ENCODE measurements around the gene POLD3. TPM values are rescaled to one million over a fixed set of nuclear protein-coding genes. Genes with fewer than 3 reads are reported as not detected.
"Not testable (repeated sequence)": the region's sequence is repeated elsewhere in the genome, so short reads cannot be mapped to it uniquely, and the experiment has no call there.

Gene POLD3
- total RNA-seq, 2 experiments from 2014 or later, result 46.6 to 50.0 TPM

DNA sequence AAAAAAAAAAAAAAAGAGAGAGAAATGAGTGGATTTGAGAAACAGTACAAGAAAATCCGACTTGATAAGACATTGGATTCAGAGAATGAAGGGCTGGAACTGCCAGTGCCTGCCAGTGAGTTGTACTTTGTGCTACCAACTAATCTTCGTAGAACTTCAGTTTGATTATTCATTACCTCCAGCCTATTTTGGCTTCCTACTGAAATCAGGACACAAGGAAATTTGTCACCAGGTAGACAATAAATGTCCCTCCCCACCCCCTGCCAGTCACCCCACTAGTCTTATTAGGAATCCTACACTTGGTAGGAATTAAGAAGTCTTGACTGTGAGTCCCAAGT is 21.4 kb upstream of the POLD3 start:
- H3K27me3 Mint-ChIP-seq, result peaks cover 11% of the 10 kb centered on the region
- POLR2A ChIA-PET, result no interaction called here
- H3K4me1 Mint-ChIP-seq, result no peaks in the 10 kb centered on the region
- DNase-seq (no peak), ATAC-seq (ENCODE audit: low read depth) (no peak)
- no peaks in the 10 kb centered on the region for H3K9me3 Mint-ChIP-seq
- H3K36me3 Mint-ChIP-seq, result no peaks in the 10 kb centered on the region
- H3K27ac Mint-ChIP-seq, result no peak overlapping the region
- no peak overlapping the region for H3K4me3 Mint-ChIP-seq

DNA sequence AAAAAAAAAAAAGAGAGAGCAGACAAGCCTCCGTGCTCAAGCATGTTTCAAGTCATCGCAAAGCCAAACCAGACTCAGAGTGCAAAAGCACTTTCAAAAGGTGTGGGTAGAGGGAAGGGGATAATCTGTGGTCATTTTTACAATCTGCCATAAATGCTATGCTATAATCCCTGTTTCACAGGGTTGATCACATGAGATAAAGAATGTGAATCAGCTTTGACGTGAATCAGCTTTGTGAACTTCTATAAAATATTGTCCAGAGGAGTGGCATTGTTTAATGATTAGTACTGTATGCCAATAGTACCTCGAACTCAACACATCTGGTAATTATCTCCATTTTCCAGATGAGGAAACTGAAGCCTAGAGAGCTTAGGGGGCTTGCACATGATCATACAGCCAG is 20.0 kb upstream of the POLD3 start:
- DNase-seq (no peak), ATAC-seq (ENCODE audit: low read depth) (no peak)
- POLR2A ChIA-PET, result no interaction called here
- H3K9me3 Mint-ChIP-seq, result no peaks in the 10 kb centered on the region
- H3K4me1 Mint-ChIP-seq, result no peaks in the 10 kb centered on the region
- peaks cover 11% of the 10 kb centered on the region for H3K27me3 Mint-ChIP-seq
- H3K27ac Mint-ChIP-seq, result no peak overlapping the region
- H3K36me3 Mint-ChIP-seq, result no peaks in the 10 kb centered on the region
- no peak overlapping the region for H3K4me3 Mint-ChIP-seq

DNA sequence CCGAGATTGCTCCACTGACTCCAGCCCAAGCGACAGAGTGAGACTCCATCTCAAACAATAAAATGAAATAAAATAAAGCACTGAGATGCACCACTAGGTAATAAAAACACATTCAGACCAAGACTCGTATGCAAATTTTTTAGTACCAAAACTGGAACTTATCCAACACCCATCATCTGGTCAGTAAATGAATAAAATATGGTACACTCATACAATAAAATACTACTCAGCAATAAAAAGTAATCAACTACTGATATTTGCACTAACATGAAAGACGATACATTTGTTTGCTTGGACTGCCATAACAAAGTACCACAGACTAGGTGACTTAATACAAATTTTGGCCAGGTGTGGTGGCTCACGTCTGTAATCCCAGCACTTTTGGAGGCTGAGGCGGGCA is 17.8 kb upstream of the POLD3 start:
- POLR2A ChIA-PET, result no interaction called here
- peaks cover 13% of the 10 kb centered on the region for H3K27me3 Mint-ChIP-seq
- no peaks in the 10 kb centered on the region for H3K4me1 Mint-ChIP-seq
- H3K36me3 Mint-ChIP-seq, result no peaks in the 10 kb centered on the region
- H3K4me3 Mint-ChIP-seq, result no peak overlapping the region
- H3K27ac Mint-ChIP-seq, result no peak overlapping the region
- H3K9me3 Mint-ChIP-seq, result no peaks in the 10 kb centered on the region
- ATAC-seq (ENCODE audit: low read depth) (no peak), DNase-seq (no peak)

DNA sequence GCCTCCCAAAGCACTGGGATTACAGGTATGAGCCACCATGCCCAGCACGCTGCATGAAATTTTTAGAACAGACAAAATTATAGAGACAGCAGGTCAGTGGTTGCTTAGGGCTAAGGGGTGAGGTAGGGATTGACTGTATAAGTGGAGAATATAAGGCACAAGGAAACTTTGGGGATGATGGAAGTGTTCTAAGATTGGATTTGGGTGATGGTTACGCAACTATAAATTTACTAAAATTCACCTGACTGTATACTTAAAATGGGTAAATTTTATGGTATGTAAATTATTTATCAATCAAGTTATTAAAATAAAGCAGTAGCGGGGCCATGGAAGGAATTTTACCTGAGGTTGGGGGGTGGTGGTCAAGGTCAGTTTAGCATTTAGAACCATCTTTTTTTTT is 16.4 kb upstream of the POLD3 start:
- no peak overlapping the region for H3K4me3 Mint-ChIP-seq
- no peak overlapping the region for H3K27ac Mint-ChIP-seq
- no peaks in the 10 kb centered on the region for H3K9me3 Mint-ChIP-seq
- DNase-seq (no peak), ATAC-seq (ENCODE audit: low read depth) (no peak)
- POLR2A ChIA-PET, result no interaction called here
- H3K36me3 Mint-ChIP-seq, result no peaks in the 10 kb centered on the region
- no peaks in the 10 kb centered on the region for H3K4me1 Mint-ChIP-seq
- peaks cover 11% of the 10 kb centered on the region for H3K27me3 Mint-ChIP-seq

DNA sequence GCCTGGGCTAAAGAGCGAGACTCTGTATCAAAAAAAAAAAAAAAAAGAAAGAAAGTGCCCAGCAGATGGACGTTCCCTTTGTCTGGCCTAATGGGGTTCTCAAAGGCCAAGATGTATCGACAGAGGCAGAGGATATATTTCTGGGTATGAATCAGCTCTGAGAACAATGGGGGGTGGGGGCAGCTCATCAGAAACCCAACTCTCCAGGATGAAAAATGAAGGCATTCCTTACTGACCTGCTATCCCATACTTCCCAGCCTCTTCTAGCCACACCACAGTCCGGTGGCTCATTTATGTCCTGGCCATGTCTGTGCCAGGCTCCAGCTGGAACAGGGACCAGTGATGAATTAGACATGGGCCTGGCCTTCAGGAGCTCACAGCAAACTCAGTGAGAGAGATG is 15.2 kb upstream of the POLD3 start:
- peaks cover 8% of the 10 kb centered on the region for H3K27me3 Mint-ChIP-seq
- POLR2A ChIA-PET, result no interaction called here
- no peak overlapping the region for H3K27ac Mint-ChIP-seq
- ATAC-seq (ENCODE audit: low read depth), result no peak
- H3K36me3 Mint-ChIP-seq, result no peaks in the 10 kb centered on the region
- no peak for DNase-seq
- H3K9me3 Mint-ChIP-seq, result no peaks in the 10 kb centered on the region
- H3K4me3 Mint-ChIP-seq, result no peak overlapping the region
- H3K4me1 Mint-ChIP-seq, result no peaks in the 10 kb centered on the region

DNA sequence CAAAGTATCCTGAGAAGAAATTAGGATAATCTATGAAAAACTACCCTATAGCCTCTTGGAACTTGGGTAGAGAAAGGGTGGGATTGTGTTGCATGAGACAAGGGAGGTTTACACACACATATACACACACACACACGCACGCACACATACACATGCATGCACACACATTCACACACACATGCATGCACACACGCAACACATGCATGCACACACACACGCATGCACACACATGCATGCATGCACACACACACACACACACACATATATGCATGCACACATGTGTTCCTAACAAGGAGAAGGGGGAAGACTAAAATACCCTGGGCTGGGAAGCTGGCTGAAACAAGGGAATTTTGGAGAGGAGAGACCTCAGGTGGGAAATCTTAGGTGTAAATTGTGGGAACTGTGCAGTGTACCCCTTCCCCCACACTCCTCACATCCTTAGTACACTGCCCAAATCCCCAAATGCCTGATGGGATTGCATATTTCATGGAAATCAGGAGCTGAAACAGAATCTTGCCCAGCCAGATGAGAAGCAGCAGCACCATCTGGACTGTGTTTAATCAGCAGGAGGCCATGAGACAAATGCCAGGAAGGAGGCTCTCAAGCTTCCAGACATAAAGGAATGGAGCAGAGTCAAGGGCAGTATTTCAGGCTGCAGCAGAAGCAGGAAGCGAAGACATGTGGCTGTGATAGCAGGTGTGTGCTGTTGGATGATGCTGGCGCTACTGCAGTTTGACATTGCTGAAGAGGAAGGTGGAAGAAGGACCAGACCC is 14.6 kb upstream of the POLD3 start:
- POLR2A ChIA-PET, result no interaction called here
- Mint-ChIP-seq H3K4me1 (no peaks in the 10 kb centered on the region), H3K27ac (no peak overlapping the region), H3K36me3 (no peaks in the 10 kb centered on the region), H3K9me3 (no peaks in the 10 kb centered on the region), H3K27me3 (peaks cover 8% of the 10 kb centered on the region), H3K4me3 (no peak overlapping the region)
- ATAC-seq (ENCODE audit: low read depth) (no peak), DNase-seq (no peak)

DNA sequence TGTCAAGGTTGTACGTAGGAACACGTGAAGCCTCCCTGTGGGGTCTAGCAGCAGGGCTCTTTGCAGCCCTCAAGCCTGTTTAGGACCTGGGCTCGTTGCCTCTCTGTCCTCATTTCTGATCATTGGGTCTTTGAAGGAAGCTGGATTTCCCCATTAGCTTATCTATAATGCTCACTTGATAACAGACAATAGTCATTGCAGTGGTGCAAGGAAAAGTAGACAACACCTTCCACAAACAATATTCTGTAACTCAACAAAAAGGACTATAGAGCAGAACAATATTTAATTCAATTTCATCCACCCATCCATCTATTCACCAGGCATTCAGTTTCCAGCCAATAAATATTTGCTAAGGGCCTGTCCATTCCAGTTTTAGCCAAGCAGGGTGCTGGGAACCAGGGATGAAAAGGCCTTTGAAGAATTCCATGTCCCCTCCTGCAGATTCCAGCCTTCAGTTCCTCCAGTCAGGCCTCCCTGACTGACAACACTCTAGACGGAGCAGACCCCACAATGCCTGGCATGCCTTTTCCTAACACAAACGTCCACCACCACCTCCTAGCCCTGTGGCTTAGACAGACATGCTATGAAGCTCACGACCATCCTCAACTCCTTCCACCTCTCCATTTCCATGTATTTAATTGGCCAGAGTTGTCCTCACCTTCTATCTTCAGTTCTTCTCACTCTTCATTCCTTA is 12.7 kb upstream of the POLD3 start:
- Mint-ChIP-seq H3K9me3 (no peaks in the 10 kb centered on the region), H3K36me3 (no peaks in the 10 kb centered on the region), H3K4me3 (no peak overlapping the region), H3K27me3 (peaks cover 6% of the 10 kb centered on the region), H3K4me1 (no peaks in the 10 kb centered on the region), H3K27ac (no peak overlapping the region)
- ATAC-seq (ENCODE audit: low read depth) (no peak), DNase-seq (no peak)
- POLR2A ChIA-PET, result no interaction called here

DNA sequence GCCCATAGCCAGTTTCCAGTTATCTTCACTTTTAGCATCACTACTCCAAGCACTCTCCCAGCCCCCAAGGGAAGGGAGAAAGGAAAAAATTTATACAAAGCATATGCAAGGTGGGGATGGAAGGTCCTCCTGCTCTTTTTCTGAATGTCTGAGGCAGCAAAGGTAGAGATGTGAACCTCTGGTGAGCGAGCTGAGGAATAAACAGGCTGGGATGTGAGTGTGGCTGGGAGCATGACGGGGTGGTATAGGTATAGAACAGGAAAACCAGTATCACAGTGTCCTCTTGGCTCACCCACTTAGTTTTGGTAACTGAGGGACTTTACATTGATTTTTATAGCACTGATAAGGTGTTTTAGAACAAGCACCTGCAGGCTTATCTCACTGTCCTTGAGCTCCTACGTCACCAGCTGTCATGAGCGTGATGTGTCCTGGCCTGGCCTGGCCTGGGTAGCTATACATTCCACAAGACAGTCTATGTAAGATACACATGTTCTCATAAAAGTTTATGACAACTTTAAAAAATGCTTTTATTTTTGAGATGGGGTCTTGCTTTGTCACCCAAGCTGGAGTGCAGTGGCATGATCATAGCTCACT is 10.3 kb upstream of the POLD3 start:
- no peak for DNase-seq
- Mint-ChIP-seq H3K9me3 (no peaks in the 10 kb centered on the region), H3K4me3 (no peak overlapping the region), H3K27me3 (peaks cover 6% of the 10 kb centered on the region), H3K4me1 (no peaks in the 10 kb centered on the region), H3K36me3 (no peaks in the 10 kb centered on the region), H3K27ac (no peak overlapping the region)
- POLR2A ChIA-PET, result no interaction called here
- no peak for ATAC-seq (ENCODE audit: low read depth)

DNA sequence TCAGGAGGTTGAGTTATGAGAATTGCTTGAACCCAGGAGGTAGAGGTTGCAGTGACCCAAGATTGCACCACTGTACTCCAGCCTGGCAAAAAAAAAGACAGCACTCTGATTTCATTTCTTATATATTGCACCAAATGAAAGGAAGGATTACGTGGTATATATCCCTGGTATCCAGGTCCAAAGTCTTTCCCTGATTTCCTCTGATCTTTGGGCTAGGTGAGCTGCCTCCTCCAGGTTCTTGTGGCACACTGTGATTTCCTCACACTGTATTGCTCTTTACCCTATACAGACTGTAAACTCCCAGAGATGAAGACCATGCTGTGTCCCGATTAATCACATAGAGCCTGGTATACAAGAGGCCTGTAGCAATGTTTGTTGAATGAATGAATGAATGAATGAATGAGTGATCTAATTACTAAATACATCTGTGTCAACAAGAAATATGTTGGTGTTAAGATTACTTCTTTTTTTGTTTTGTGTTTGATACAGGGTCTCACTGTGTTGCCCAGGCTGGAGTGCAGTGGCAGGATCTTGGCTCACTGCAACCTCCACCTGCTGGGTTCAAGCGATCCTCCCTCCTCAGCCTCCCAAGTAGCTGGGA is 9.3 kb upstream of the POLD3 start:
- H3K27ac Mint-ChIP-seq, result no peak overlapping the region
- peaks cover 9% of the 10 kb centered on the region for H3K27me3 Mint-ChIP-seq
- POLR2A ChIA-PET, result no interaction called here
- DNase-seq (no peak), ATAC-seq (ENCODE audit: low read depth) (no peak)
- no peaks in the 10 kb centered on the region for H3K9me3 Mint-ChIP-seq
- H3K36me3 Mint-ChIP-seq, result no peaks in the 10 kb centered on the region
- no peak overlapping the region for H3K4me3 Mint-ChIP-seq
- no peaks in the 10 kb centered on the region for H3K4me1 Mint-ChIP-seq

DNA sequence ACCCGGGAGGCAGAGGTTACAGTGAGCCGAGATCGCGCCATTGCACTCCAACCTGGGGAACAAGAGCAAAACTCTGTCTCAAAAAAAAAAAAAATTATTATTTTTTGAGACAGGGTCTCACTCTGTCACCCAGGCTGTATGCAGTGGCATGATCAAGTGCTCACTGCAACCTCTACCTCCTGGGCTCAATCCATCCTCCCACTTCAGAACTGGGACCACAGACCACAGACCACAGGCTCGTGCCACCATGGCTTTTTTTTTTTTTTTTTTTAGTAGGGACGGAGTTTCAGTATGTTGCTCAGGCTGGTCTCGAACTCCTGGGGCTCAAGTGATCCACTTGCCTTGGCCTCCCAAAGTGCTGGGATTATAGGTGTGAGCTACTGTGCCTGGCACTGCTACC is 1.9 kb upstream of the POLD3 start:
- H3K27ac Mint-ChIP-seq; ATAC-seq (ENCODE audit: low read depth); DNase-seq; H3K4me3 Mint-ChIP-seq; H3K27me3 Mint-ChIP-seq; H3K9me3 Mint-ChIP-seq: not testable (repeated sequence)
- H3K36me3 Mint-ChIP-seq, result peaks cover 17% of the 10 kb centered on the region
- H3K4me1 Mint-ChIP-seq, result peaks cover 15% of the 10 kb centered on the region
- POLR2A ChIA-PET, result interaction anchor here (0.7 kb wide), 1 partner anchor 630 kb away, joined by 3 read pairs; no protein-coding TSS in a partner anchor

DNA sequence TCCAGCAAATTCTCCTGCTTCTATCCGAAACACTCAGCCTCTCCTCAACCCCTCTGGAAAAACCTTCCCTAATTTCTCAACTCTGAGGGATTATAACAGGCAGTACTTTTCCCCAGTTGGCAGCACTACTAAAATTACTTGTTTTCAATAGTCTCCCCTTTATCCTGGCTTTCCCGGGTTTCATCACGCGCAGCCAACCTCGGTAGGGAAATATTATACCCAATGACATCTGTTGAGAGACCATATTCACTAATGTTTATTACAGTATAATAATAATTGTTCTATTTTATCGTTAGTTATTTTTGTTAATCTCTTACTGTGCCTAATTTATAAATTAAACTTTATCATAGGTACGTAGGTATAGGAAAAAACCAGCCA is 330 bp upstream of the POLD3 start:
- POLR2A ChIA-PET, result interaction anchor here (0.7 to 2.9 kb wide), 6 partner anchors 14 to 395 kb away, joined by 3 to 15 read pairs (median 6); partner anchors contain the start of genes LIPT2 and PGM2L1
- Mint-ChIP-seq H3K9me3 (peaks cover 1% of the 10 kb centered on the region), H3K4me3 (peak overlapping the region; percentile 93), H3K4me1 (peaks cover 18% of the 10 kb centered on the region), H3K36me3 (peaks cover 28% of the 10 kb centered on the region), H3K27ac (no peak overlapping the region), H3K27me3 (peaks cover 6% of the 10 kb centered on the region)
- ATAC-seq (ENCODE audit: low read depth) (no peak), DNase-seq (no peak)

DNA sequence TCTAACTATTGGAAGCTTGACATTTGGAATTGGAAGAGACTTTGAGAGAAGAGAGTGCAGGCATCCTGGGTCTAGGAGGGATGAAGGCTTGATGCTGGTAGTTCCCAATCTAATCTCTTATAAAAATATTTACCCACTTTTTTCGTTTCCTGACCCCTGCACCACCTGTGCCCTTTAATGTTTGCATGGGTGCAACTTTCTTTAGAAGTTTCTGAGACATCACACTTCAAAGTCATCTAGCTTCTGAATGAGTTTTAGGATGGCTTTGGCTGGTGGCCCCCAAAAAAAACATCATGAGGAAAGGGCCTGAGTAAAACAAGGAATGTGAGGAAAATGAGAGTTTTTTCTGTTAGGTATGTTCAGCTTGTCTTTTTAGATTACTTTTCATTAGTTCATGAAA is 1.1 kb downstream of the POLD3 start:
- H3K4me1 Mint-ChIP-seq, result peaks cover 18% of the 10 kb centered on the region
- ATAC-seq (ENCODE audit: low read depth), result no peak
- peak overlapping the region; percentile 89 for H3K27ac Mint-ChIP-seq
- DNase-seq, result no peak
- POLR2A ChIA-PET, result interaction anchor here (1.1 to 2.9 kb wide), 2 partner anchors 27 to 100 kb away, joined by 3 to 15 read pairs; partner anchors contain the start of gene LIPT2
- H3K36me3 Mint-ChIP-seq, result peaks cover 38% of the 10 kb centered on the region
- peaks cover under 1% of the 10 kb centered on the region for H3K27me3 Mint-ChIP-seq
- peak overlapping the region; percentile 93 for H3K4me3 Mint-ChIP-seq
- H3K9me3 Mint-ChIP-seq, result peaks cover 1% of the 10 kb centered on the region

DNA sequence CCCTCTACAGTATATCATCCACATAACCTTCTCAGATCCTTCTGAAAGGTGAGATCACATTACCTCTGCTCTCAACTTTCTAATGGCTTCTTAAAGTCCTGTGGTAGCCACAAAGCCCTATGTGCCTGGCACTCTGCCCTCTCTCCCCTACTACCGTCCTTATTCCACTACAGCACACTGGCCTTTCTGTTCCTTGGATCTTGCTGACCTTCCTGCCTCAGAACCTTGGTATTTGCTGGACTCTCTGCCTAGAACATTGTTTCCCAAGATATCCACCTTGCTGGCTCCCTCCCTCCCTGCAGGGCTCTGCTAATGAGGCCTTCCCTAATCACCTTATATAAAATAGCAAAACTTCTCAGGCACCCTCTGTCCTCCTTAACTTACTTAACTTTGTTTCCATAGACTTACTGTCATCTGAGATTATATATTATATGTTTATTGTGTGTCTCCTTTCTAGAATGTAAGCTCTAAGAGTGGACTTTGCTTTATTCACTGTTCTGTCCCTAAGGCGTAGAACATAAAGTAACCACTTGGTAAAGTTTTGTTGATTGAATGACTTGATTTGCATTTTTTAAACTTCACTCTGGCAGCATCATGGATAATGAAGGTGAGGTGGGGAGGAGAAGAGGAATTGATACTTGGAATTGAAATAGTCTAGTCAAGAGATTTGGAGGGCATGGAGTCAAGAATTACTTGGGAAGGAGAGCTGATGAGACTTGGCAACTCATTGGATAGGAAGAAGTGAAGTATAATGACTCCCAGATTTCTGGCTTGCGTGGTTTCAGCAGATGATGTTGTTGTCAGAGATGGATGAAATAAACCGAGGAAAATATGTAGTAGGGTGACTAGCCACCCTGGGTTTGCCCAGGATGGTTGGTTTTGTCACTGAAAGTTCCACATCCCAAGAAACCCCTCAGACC is 10.5 kb downstream of the POLD3 start:
- POLR2A ChIA-PET, result no interaction called here
- Mint-ChIP-seq H3K36me3 (peaks cover 24% of the 10 kb centered on the region), H3K27ac (no peak overlapping the region)

More for the DNA sequence above, 10.5 kb downstream of the POLD3 start:
- Mint-ChIP-seq H3K4me1 (no peaks in the 10 kb centered on the region), H3K9me3 (no peaks in the 10 kb centered on the region), H3K27me3 (no peaks in the 10 kb centered on the region), H3K4me3 (no peak overlapping the region)
- no peak for ATAC-seq (ENCODE audit: low read depth)
- no peak for DNase-seq
